ENCODE data around the gene TTLL11.

The TTLL11 gene

DNA sequence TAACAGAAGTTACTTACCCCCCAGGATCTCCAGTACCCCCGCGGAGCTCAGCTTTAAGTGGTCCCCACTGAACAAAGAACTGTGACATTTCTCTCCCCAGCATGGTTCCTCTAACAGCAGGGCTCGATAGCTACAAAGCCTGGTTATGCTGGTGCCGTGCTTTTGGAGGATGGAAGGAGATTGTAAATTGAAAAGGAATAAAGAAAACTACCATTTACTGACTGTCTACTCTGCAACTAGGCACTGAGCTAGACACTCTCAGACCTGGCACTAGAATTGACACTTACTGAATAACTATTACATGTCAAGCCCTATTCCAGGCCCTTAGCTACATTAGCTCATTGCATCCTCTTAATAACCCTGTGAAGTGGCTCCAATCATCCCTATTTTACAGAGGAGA lies 145.3 kb downstream of the TTLL11 start:
- Mint-ChIP-seq H3K36me3 (peaks cover 1% of the 10 kb centered on the region), H3K27ac (no peak overlapping the region), H3K4me3 (no peak overlapping the region), H3K9me3 (no peaks in the 10 kb centered on the region), H3K27me3 (no peaks in the 10 kb centered on the region), H3K4me1 (no peaks in the 10 kb centered on the region)

DNA sequence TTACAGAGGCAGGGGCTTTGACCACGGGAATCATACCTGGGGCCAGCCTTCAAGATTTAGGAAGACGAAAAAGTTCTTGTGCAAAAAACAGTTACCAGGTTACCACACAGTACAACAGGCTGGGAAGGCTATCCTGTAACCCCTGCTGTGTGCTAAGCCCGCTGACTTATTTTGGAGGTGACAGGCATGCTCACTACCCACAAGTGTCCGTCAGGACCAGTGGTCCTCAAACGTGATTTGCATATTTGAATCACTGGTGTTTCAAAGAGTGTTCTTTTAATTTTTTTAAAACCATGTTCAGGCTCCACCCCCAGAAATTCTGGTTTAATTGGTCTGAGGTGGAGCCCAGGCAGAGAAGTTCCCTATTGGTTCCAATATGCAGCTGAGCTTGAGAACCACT lies 146.6 kb downstream of the TTLL11 start:
- Mint-ChIP-seq H3K27ac (no peak overlapping the region), H3K36me3 (peaks cover 1% of the 10 kb centered on the region), H3K27me3 (no peaks in the 10 kb centered on the region), H3K4me3 (no peak overlapping the region), H3K4me1 (no peaks in the 10 kb centered on the region), H3K9me3 (no peaks in the 10 kb centered on the region)

DNA sequence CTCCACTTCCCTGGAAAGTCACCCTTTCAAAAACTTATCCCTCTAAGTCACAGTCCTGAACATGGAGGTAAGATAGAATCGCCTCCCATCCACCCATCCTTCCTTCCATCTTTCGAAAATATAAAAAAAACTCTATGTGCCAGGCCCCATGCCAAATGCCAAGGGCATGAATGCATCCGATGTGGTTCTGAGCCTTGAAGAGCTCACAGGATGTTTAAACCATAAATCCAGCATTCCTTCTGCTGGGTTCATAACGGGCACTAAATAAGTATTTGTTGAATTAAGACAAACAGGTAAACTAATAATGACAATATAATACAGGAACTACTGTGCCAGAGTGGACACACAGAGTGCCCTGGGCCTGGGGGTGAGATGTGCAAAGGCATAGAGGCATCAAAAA lies 147.3 kb downstream of the TTLL11 start:
- no peaks in the 10 kb centered on the region for H3K9me3 Mint-ChIP-seq
- no peak overlapping the region for H3K4me3 Mint-ChIP-seq
- peaks cover 1% of the 10 kb centered on the region for H3K36me3 Mint-ChIP-seq
- H3K4me1 Mint-ChIP-seq, result no peaks in the 10 kb centered on the region
- no peaks in the 10 kb centered on the region for H3K27me3 Mint-ChIP-seq
- H3K27ac Mint-ChIP-seq, result no peak overlapping the region

DNA sequence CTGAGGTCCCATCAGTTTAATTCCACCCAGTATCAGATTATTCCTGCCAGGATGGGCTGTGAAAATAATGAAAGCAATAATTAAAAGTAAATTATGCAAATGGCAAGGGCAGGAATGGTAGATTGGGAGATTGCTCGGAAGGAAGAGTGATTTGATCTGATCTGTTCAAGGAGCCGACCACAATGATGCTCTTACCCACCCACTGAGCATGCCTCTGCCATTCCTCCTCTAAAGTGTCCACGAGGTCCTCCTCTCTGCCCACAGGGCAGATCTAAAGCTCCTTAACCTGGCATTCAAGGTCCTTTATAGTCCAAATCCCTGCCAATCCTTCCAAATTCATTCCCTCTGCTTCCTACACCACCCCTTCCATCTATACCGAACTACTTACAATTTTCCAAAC lies 147.8 kb downstream of the TTLL11 start:
- Mint-ChIP-seq H3K27ac (no peak overlapping the region), H3K4me1 (no peaks in the 10 kb centered on the region), H3K9me3 (no peaks in the 10 kb centered on the region)

DNA sequence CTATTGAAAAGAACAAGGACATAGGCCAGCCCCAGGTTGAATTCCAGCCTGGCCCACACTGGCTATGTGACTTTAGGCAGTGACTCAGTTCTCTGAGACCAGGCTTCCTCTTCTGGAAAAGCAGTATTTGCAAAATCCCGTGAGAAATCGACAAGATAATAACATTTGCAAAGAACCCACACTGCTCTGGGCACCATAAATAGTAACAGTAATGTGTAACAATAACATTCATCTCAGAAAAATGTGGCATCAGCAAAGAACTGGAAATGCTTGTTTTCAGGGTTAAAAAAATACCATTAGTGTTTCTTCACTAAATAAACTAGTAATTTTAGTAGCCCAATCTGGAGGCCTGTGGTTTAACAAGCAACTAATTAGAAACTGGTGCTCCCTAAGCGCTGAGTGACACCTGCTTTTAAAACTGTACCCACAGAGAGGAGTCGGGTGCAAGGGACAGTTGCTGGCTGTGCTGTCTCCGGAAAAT lies 148.4 kb downstream of the TTLL11 start:
- peaks cover 1% of the 10 kb centered on the region for H3K36me3 Mint-ChIP-seq
- H3K4me3 Mint-ChIP-seq, result no peak overlapping the region
- H3K4me1 Mint-ChIP-seq, result no peaks in the 10 kb centered on the region
- H3K27ac Mint-ChIP-seq, result no peak overlapping the region
- no peaks in the 10 kb centered on the region for H3K27me3 Mint-ChIP-seq
- H3K9me3 Mint-ChIP-seq, result no peaks in the 10 kb centered on the region

More for the DNA sequence above, 147.8 kb downstream of the TTLL11 start:
- Mint-ChIP-seq H3K4me3 (no peak overlapping the region), H3K36me3 (peaks cover 1% of the 10 kb centered on the region), H3K27me3 (no peaks in the 10 kb centered on the region)

DNA sequence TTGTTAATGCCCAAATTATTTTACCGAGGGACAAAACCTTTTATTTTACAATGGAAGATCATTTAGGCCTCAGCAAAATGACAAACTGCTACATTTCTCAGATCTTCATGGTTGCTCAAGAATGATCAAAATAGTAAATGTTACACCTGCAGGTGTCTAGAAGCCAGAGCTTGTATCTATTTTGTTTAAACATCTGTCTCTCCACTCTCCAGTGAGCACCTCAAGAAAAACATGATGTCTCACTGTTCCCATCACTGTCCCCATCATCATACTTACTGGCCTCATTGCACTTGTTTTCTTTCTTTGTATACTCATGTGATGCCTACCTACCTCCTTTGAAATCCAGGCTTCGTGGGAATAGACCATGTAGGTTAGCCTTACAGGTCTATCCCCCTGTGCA lies 149.6 kb downstream of the TTLL11 start:
- Mint-ChIP-seq H3K4me3 (no peak overlapping the region), H3K36me3 (peaks cover 1% of the 10 kb centered on the region), H3K27me3 (no peaks in the 10 kb centered on the region), H3K27ac (no peak overlapping the region), H3K4me1 (no peaks in the 10 kb centered on the region), H3K9me3 (no peaks in the 10 kb centered on the region)

DNA sequence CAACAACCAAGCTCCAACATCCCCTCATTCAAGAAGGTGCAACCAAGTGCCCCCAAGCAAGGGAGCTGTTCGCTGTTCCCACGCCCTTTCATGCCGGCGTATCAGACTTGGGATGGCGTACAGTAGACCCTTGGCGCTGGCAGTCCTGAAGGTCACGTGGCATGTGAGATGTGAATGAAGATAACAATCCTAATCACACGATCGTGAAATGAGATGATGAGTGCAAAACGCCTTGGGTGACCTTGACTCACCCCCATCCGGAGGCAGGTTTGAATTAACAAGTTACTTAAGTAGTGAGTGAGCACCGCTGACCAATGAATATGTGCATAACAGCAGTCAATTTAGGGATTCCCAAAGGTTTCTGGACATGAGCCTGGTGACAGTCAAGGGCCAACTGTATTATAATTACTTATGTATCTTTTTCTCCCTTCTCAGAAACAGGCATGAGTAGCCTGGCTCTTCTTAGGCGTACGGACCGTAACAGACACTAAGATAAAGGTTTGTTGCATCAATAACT lies 150.2 kb downstream of the TTLL11 start:
- no peak overlapping the region for H3K4me3 Mint-ChIP-seq
- no peak overlapping the region for H3K27ac Mint-ChIP-seq
- H3K36me3 Mint-ChIP-seq, result peaks cover 1% of the 10 kb centered on the region

DNA sequence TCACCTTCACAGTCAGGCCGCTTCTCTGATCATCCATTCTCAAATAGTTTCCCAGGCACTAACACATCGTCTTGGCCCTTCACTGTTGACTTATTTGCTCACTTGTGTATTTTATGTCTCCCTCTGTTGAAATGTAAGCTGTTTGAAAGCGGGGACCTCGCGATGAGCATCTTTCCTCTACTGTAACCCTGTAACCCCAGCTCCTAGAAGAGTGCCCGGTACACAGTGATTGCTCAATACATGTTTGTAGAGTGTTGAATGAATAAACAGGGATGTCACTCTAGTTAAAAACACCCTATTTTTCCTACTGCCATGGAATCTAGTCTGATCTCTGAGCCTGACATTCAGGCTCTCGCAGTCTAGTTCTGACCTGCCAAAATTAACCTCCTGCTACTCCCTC lies 150.8 kb downstream of the TTLL11 start:
- Mint-ChIP-seq H3K4me3 (no peak overlapping the region), H3K4me1 (no peaks in the 10 kb centered on the region)

More for the DNA sequence above, 150.2 kb downstream of the TTLL11 start:
- no peaks in the 10 kb centered on the region for H3K4me1 Mint-ChIP-seq
- H3K27me3 Mint-ChIP-seq, result no peaks in the 10 kb centered on the region
- no peaks in the 10 kb centered on the region for H3K9me3 Mint-ChIP-seq

DNA sequence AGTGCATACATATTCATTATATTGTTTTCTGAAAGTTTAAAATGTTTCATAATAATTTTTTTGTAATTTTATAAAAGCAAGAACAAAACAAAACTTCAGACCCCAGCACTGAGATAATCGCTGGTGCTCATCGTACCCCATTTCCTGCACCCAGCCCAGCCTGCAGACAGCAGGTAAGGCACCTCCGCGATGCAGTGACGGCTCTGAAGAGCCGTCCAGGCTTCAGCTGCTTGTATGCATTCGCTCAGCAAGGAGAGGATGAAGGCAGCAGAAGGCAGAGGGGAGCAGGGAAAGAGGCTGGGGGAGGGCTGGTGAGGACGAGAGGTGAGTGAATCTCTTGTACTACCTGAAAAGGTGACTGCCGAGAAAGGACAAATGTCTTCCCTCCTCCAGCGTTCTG lies 153.5 kb downstream of the TTLL11 start:
- Mint-ChIP-seq H3K4me1 (no peaks in the 10 kb centered on the region), H3K27ac (no peak overlapping the region), H3K36me3 (no peaks in the 10 kb centered on the region), H3K4me3 (no peak overlapping the region), H3K27me3 (no peaks in the 10 kb centered on the region), H3K9me3 (no peaks in the 10 kb centered on the region)

More for the DNA sequence above, 150.8 kb downstream of the TTLL11 start:
- Mint-ChIP-seq H3K27me3 (no peaks in the 10 kb centered on the region), H3K9me3 (no peaks in the 10 kb centered on the region), H3K36me3 (peaks cover 1% of the 10 kb centered on the region), H3K27ac (no peak overlapping the region)

DNA sequence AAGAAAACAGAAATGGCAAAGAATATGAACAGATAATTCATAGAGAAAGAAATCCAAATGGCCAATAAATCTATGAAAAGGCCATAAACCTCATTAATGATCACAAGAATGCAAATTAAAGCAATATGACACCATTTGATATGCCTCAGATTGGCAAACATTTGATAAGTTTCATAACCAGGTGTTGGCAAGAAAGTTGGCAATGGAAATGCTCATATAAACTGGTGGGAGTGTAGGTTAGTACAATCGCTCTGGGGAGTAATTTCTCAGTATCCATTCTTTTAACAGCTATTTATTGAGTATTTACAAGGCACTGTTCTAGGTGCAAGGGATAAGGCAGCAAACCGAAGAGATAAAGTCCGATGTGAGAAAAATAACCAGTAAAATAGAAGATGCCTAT lies 154.5 kb downstream of the TTLL11 start:
- H3K27ac Mint-ChIP-seq, result no peak overlapping the region
- H3K9me3 Mint-ChIP-seq, result no peaks in the 10 kb centered on the region
- H3K27me3 Mint-ChIP-seq, result no peaks in the 10 kb centered on the region
- H3K4me1 Mint-ChIP-seq, result no peaks in the 10 kb centered on the region
- no peaks in the 10 kb centered on the region for H3K36me3 Mint-ChIP-seq
- H3K4me3 Mint-ChIP-seq, result no peak overlapping the region

DNA sequence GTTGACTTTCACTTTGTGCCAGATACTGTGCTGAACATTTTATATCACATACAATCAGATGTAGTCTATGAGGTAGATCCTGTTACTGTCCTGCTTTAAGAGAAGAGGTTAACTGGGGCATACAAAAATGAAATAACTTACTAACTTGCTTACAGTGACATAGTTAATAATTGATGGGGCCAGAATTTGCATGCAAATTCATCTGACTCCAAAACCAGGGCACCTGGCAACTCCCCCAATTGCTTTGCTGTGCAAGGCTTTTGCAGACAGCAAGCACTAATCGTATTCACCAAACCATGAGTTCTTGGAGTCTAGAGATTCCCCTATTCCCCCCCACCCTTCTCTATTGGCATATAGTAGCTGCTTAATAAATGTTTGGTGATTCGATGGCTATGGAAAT lies 155.9 kb downstream of the TTLL11 start:
- H3K36me3 Mint-ChIP-seq, result no peaks in the 10 kb centered on the region
- H3K9me3 Mint-ChIP-seq, result no peaks in the 10 kb centered on the region
- H3K4me1 Mint-ChIP-seq, result no peaks in the 10 kb centered on the region
- no peaks in the 10 kb centered on the region for H3K27me3 Mint-ChIP-seq
- H3K4me3 Mint-ChIP-seq, result no peak overlapping the region
- H3K27ac Mint-ChIP-seq, result no peak overlapping the region

DNA sequence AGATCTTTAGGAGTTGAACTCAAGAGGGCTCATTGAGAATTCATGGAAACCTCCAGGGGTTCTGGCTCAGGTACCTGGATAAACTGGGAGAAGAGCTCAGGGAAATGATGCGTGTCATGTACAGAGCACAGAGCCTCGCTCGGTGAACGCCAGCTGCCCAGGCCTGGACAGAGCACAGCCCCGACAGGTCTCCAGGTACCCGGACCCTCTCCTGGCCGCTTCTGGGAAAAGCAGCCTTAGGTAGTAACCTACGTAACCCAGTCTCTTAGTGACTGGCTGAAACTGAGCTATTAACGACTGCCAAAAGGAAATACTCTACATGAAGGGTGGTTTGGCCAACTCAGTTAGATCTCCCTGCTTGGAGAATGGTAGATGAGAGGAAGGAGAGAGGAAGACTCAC lies 157.4 kb downstream of the TTLL11 start:
- no peaks in the 10 kb centered on the region for H3K9me3 Mint-ChIP-seq
- no peaks in the 10 kb centered on the region for H3K4me1 Mint-ChIP-seq
- no peak overlapping the region for H3K27ac Mint-ChIP-seq
- H3K4me3 Mint-ChIP-seq, result no peak overlapping the region
- no peaks in the 10 kb centered on the region for H3K27me3 Mint-ChIP-seq
- no peaks in the 10 kb centered on the region for H3K36me3 Mint-ChIP-seq

DNA sequence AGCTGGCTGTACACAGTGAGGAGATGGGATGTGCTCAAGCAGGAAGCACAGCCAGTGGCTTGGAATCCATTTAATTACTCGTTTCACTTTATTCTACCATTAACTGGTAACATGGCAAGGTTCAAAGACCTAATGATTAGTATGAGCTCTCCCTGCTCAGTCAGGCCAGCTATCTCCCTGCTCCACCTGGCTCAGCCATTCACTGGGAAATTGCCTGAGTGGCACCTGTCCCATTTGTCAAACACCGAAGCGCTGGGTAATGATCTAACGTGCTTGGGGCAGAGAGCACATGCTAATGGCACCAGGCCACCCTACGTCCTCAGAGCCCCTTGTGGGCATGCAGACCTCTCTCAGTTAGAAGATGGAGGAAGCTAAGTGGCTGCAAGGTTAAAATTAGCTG lies 162.2 kb downstream of the TTLL11 start:
- Mint-ChIP-seq H3K27ac (no peak overlapping the region), H3K4me1 (no peaks in the 10 kb centered on the region), H3K9me3 (no peaks in the 10 kb centered on the region), H3K4me3 (no peak overlapping the region), H3K36me3 (peaks cover 1% of the 10 kb centered on the region), H3K27me3 (no peaks in the 10 kb centered on the region)

DNA sequence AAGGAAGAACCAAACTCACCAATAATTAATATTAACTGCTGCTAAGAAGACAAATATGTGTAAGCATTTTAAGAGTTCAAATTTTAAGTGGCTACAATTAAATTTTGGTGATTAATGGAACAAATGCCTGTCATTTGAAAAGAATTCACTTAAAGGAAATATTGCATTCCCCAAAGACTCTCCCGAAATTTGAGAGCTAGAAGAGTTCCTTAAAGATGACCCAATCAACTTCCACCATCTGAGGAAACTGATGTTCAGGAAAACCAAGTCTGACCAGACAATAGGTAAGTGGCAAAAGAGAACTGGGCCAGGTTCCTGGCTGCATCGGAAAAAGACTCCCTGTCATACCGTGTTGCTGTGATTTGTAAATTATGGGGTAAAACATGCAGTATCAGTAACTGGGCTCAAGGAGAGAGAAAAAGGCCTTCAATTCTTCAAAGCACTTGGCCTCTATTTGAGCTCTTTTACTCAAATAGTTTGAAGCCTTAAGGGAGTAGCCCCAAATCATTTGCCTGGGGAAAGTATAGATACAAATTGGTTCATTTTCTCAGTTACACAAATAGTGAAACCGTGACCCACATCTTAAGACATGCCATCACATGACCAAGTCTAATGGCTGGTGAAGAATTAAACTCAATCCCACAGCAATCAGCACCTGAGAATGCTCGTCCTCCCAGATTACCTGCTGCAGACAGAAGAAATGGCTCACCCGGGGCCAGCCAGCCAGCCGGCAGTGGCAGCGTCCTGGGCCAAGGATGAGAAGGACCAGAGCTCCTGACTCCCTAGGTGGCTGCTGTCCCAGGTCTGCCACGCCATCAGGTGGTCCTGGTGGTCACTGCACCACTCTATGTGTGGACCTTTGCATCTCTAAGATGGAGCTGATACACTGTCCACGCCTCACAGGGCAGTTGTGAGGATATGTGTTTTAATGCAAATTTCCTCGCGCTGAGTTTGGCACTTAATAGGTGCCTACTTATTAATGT lies 162.9 kb downstream of the TTLL11 start:
- H3K4me3 Mint-ChIP-seq, result no peak overlapping the region
- H3K4me1 Mint-ChIP-seq, result no peaks in the 10 kb centered on the region
- H3K36me3 Mint-ChIP-seq, result peaks cover 1% of the 10 kb centered on the region
- no peak overlapping the region for H3K27ac Mint-ChIP-seq
- no peaks in the 10 kb centered on the region for H3K27me3 Mint-ChIP-seq
- H3K9me3 Mint-ChIP-seq, result no peaks in the 10 kb centered on the region

DNA sequence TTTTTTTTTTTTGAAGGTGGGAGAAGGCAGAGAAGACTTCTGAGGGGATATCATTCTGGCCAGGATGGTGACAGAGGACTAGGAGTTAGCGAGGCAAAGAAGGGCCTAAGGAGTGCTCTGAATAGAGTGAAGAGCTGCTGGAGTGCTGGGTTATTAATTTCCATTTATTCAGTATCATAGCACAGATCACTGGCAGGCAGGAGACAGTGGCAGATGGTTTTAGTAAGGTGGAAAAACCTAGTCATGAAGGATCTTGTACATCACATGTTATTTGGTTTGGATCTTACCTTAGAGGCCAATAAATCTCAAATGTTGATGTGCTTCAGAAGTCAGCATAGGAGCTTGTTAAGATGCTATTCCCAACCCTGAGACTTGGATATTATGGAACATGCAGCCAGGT lies 165.5 kb downstream of the TTLL11 start:
- Mint-ChIP-seq H3K27me3 (no peaks in the 10 kb centered on the region), H3K27ac (no peak overlapping the region), H3K9me3 (no peaks in the 10 kb centered on the region), H3K4me1 (no peaks in the 10 kb centered on the region), H3K36me3 (peaks cover 1% of the 10 kb centered on the region), H3K4me3 (no peak overlapping the region)

DNA sequence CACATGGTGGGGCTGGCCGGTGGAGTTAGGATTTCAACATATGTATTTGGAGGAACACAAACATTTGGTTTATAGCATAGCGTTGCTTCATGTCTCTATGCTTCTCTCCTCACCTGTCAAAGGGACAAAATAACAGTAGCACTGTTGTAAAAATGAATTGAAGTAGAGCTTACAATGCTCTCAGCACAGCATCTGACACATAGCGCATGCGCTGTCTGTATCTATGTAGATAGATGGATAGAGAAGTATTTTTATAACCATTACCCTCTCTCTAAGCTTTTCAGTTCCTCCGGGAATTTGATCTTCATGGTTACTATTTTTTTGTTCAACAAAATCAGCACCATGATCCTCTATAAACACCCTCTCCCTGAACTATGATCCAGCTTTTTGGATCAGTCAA lies 166.0 kb downstream of the TTLL11 start:
- Mint-ChIP-seq H3K27ac (no peak overlapping the region), H3K27me3 (no peaks in the 10 kb centered on the region)

More for the DNA sequence above, 166.0 kb downstream of the TTLL11 start:
- H3K36me3 Mint-ChIP-seq, result peaks cover 1% of the 10 kb centered on the region
- no peaks in the 10 kb centered on the region for H3K9me3 Mint-ChIP-seq
- H3K4me1 Mint-ChIP-seq, result no peaks in the 10 kb centered on the region
- H3K4me3 Mint-ChIP-seq, result no peak overlapping the region

Data from activated naive CD4-positive, alpha-beta T cell treated with anti-CD3 and anti-CD28 coated beads, Interleukin-2, amount 50 U/mL, for 24 hours (primary cell).